ENCODE results near the gene TST.

The TST gene

GRCh38 chr22:37009490-37009889 is 9.8 kb downstream of the TST start:
- Histone ChIP-seq H4K8ac (ENCODE audit: low read depth, low read length) (no peak overlapping the region), H4K91ac (ENCODE audit: low read depth, low read length, poor library complexity) (no peak overlapping the region), H3K4me1 (ENCODE audit: control insufficient read depth in 2 of 2, insufficient read depth in 1 of 2, low read depth in 1 of 2, low read length in 2 of 2) (peaks cover 8 to 10% of the 10 kb centered on the region in 2 donors), H3K18ac (ENCODE audit: low read length) (no peak overlapping the region), H2AFZ (ENCODE audit: low read length) (no peak overlapping the region), H3K4ac (ENCODE audit: low read length) (no peak overlapping the region), H3K9me3 (replicated peaks in 1 of 2; ENCODE audit: control insufficient read depth in 2 of 2, insufficient read depth in 1 of 2, low read depth in 1 of 2, low read length in 2 of 2) (peaks cover 2 to 3% of the 10 kb centered on the region in 2 donors), H3K27ac (replicated peaks; ENCODE audit: low read length) (no peak overlapping the region), H3K23ac (ENCODE audit: low read depth, low read length, poor library complexity) (no peak overlapping the region), H3K79me1 (ENCODE audit: low read depth, low read length) (no peaks in the 10 kb centered on the region), H2BK15ac (ENCODE audit: low read length) (no peak overlapping the region), H3K4me2 (ENCODE audit: insufficient read depth, low read length, poor library complexity, severe bottlenecking) (no peak overlapping the region), H3K9ac (ENCODE audit: low read depth, low read length, poor library complexity) (no peak overlapping the region), H2BK120ac (ENCODE audit: low read depth, low read length) (no peak overlapping the region), H2BK5ac (ENCODE audit: low read length) (no peak overlapping the region), H3K14ac (ENCODE audit: low read length) (no peak overlapping the region), H3K36me3 (replicated peaks in 1 of 2; ENCODE audit: control insufficient read depth in 2 of 2, insufficient read depth in 2 of 2, low read length in 2 of 2) (peaks cover 0 to 4% of the 10 kb centered on the region in 2 donors), H3K27me3 (ENCODE audit: control insufficient read depth in 3 of 3, insufficient read depth in 3 of 3, low read depth in 1 of 3, low read length in 3 of 3) (peaks cover 0 to 13% (median 0%) of the 10 kb centered on the region in 3 experiments), H2BK12ac (ENCODE audit: low read length) (no peak overlapping the region), H2AK5ac (ENCODE audit: low read depth, low read length) (no peak overlapping the region), H3K4me3 (ENCODE audit: low read length in 2 of 2) (no peak overlapping the region)
- WGBS, 2 donors (ENCODE audit: extremely low coverage in 2 of 2, insufficient read length in 2 of 2, insufficient replicate concordance in 1 of 2): no CpG with 5 or more reads among the region's 2 CpGs
- DNase-seq (ENCODE audit: low spot score): no peak

GRCh38 chr22:37008365-37008764 is 10.9 kb downstream of the TST start:
- Histone ChIP-seq H3K4me3 (ENCODE audit: low read length in 2 of 2) (no peak overlapping the region), H2BK5ac (ENCODE audit: low read length) (no peak overlapping the region), H2AK5ac (ENCODE audit: low read depth, low read length) (no peak overlapping the region), H3K18ac (ENCODE audit: low read length) (no peak overlapping the region), H3K9ac (ENCODE audit: low read depth, low read length, poor library complexity) (no peak overlapping the region), H2BK120ac (ENCODE audit: low read depth, low read length) (no peak overlapping the region), H4K8ac (ENCODE audit: low read depth, low read length) (no peak overlapping the region), H2BK12ac (ENCODE audit: low read length) (no peak overlapping the region), H3K27me3 (ENCODE audit: control insufficient read depth in 3 of 3, insufficient read depth in 3 of 3, low read depth in 1 of 3, low read length in 3 of 3) (peaks cover 0 to 18% (median 0%) of the 10 kb centered on the region in 3 experiments), H3K4me2 (ENCODE audit: insufficient read depth, low read length, poor library complexity, severe bottlenecking) (no peak overlapping the region), H4K91ac (ENCODE audit: low read depth, low read length, poor library complexity) (no peak overlapping the region), H3K27ac (replicated peaks; ENCODE audit: low read length) (no peak overlapping the region), H3K23ac (ENCODE audit: low read depth, low read length, poor library complexity) (no peak overlapping the region), H3K36me3 (replicated peaks in 1 of 2; ENCODE audit: control insufficient read depth in 2 of 2, insufficient read depth in 2 of 2, low read length in 2 of 2) (peaks cover 0 to 3% of the 10 kb centered on the region in 2 donors), H3K4ac (ENCODE audit: low read length) (no peak overlapping the region), H3K79me1 (ENCODE audit: low read depth, low read length) (no peaks in the 10 kb centered on the region), H2BK15ac (ENCODE audit: low read length) (no peak overlapping the region), H3K4me1 (ENCODE audit: control insufficient read depth in 2 of 2, insufficient read depth in 1 of 2, low read depth in 1 of 2, low read length in 2 of 2) (peaks cover 10 to 12% of the 10 kb centered on the region in 2 donors), H3K14ac (ENCODE audit: low read length) (no peak overlapping the region), H3K9me3 (replicated peaks in 1 of 2; ENCODE audit: control insufficient read depth in 2 of 2, insufficient read depth in 1 of 2, low read depth in 1 of 2, low read length in 2 of 2) (peaks cover 0 to 3% of the 10 kb centered on the region in 2 donors), H2AFZ (ENCODE audit: low read length) (no peak overlapping the region)
- WGBS, 2 donors (ENCODE audit: extremely low coverage in 2 of 2, insufficient read length in 2 of 2, insufficient replicate concordance in 1 of 2): no CpG with 5 or more reads among the region's 2 CpGs
- no peak for DNase-seq (ENCODE audit: low spot score)

- Histone ChIP-seq H3K4me2 (ENCODE audit: insufficient read depth, low read length, poor library complexity, severe bottlenecking) (no peak overlapping the region), H3K4ac (ENCODE audit: low read length) (no peak overlapping the region), H2BK12ac (ENCODE audit: low read length) (no peak overlapping the region), H3K27ac (replicated peaks; ENCODE audit: low read length) (no peak overlapping the region), H3K9me3 (replicated peaks in 1 of 2; ENCODE audit: control insufficient read depth in 2 of 2, insufficient read depth in 1 of 2, low read depth in 1 of 2, low read length in 2 of 2) (peaks cover 0 to 3% of the 10 kb centered on the region in 2 donors), H4K8ac (ENCODE audit: low read depth, low read length) (no peak overlapping the region), H2BK5ac (ENCODE audit: low read length) (no peak overlapping the region), H3K36me3 (replicated peaks in 1 of 2; ENCODE audit: control insufficient read depth in 2 of 2, insufficient read depth in 2 of 2, low read length in 2 of 2) (peaks cover 0 to 3% of the 10 kb centered on the region in 2 donors), H3K14ac (ENCODE audit: low read length) (no peak overlapping the region), H2BK15ac (ENCODE audit: low read length) (no peak overlapping the region), H2AK5ac (ENCODE audit: low read depth, low read length) (no peak overlapping the region), H3K18ac (ENCODE audit: low read length) (no peak overlapping the region), H2BK120ac (ENCODE audit: low read depth, low read length) (no peak overlapping the region), H4K91ac (ENCODE audit: low read depth, low read length, poor library complexity) (no peak overlapping the region), H3K4me3 (ENCODE audit: low read length in 2 of 2) (no peak overlapping the region), H3K27me3 (ENCODE audit: control insufficient read depth in 3 of 3, insufficient read depth in 3 of 3, low read depth in 1 of 3, low read length in 3 of 3) (peaks cover 0 to 20% (median 0%) of the 10 kb centered on the region in 3 experiments), H3K9ac (ENCODE audit: low read depth, low read length, poor library complexity) (no peak overlapping the region), H3K79me1 (ENCODE audit: low read depth, low read length) (no peaks in the 10 kb centered on the region), H2AFZ (ENCODE audit: low read length) (peak overlapping the region; percentile 13), H3K23ac (ENCODE audit: low read depth, low read length, poor library complexity) (no peak overlapping the region), H3K4me1 (ENCODE audit: control insufficient read depth in 2 of 2, insufficient read depth in 1 of 2, low read depth in 1 of 2, low read length in 2 of 2) (peaks cover 10 to 12% of the 10 kb centered on the region in 2 donors)
- no peak for DNase-seq (ENCODE audit: low spot score)
- no CpG with 5 or more reads among the region's 2 CpGs for WGBS, 2 donors (ENCODE audit: extremely low coverage in 2 of 2, insufficient read length in 2 of 2, insufficient replicate concordance in 1 of 2)
These were observed 11.6 kb downstream of the TST start for GRCh38 chr22:37007651-37008050.

GRCh38 chr22:37002633-37003032 is 16.6 kb downstream of the TST start:
- Histone ChIP-seq H3K79me1 (ENCODE audit: low read depth, low read length) (no peaks in the 10 kb centered on the region), H3K9ac (ENCODE audit: low read depth, low read length, poor library complexity) (no peak overlapping the region), H3K4ac (ENCODE audit: low read length) (no peak overlapping the region), H3K14ac (ENCODE audit: low read length) (no peak overlapping the region), H3K9me3 (replicated peaks in 1 of 2; ENCODE audit: control insufficient read depth in 2 of 2, insufficient read depth in 1 of 2, low read depth in 1 of 2, low read length in 2 of 2) (peaks cover 0 to 3% of the 10 kb centered on the region in 2 donors), H2BK120ac (ENCODE audit: low read depth, low read length) (no peak overlapping the region), H2AFZ (ENCODE audit: low read length) (no peak overlapping the region), H3K4me2 (ENCODE audit: insufficient read depth, low read length, poor library complexity, severe bottlenecking) (no peak overlapping the region), H3K27me3 (ENCODE audit: control insufficient read depth in 3 of 3, insufficient read depth in 3 of 3, low read depth in 1 of 3, low read length in 3 of 3) (peaks cover 0 to 23% (median 0%) of the 10 kb centered on the region in 3 experiments), H3K18ac (ENCODE audit: low read length) (peak overlapping the region; percentile 59), H3K4me3 (ENCODE audit: low read length in 2 of 2) (no peak overlapping the region), H3K36me3 (replicated peaks in 1 of 2; ENCODE audit: control insufficient read depth in 2 of 2, insufficient read depth in 2 of 2, low read length in 2 of 2) (no peaks in the 10 kb centered on the region), H4K91ac (ENCODE audit: low read depth, low read length, poor library complexity) (peak overlapping the region; percentile 19), H2BK15ac (ENCODE audit: low read length) (no peak overlapping the region), H2BK5ac (ENCODE audit: low read length) (no peak overlapping the region), H4K8ac (ENCODE audit: low read depth, low read length) (no peak overlapping the region), H3K27ac (replicated peaks; ENCODE audit: low read length) (no peak overlapping the region), H3K23ac (ENCODE audit: low read depth, low read length, poor library complexity) (no peak overlapping the region), H2AK5ac (ENCODE audit: low read depth, low read length) (no peak overlapping the region), H2BK12ac (ENCODE audit: low read length) (no peak overlapping the region), H3K4me1 (ENCODE audit: control insufficient read depth in 2 of 2, insufficient read depth in 1 of 2, low read depth in 1 of 2, low read length in 2 of 2) (peaks cover 4 to 12% of the 10 kb centered on the region in 2 donors)
- no peak for DNase-seq (ENCODE audit: low spot score)
- WGBS, 2 donors (ENCODE audit: extremely low coverage in 2 of 2, insufficient read length in 2 of 2, insufficient replicate concordance in 1 of 2): no CpG with 5 or more reads among the region's 7 CpGs

Measured in neuronal stem cell (in vitro differentiated cells).